WERI-Rb-1 (cell line): ENCODE measurements around the gene PNPLA5.

ENCODE experiments used
- DNase-seq: peaks from one replicate; pipeline ENCODE4 v3.0.0-alpha.2; 2020
- H3K27ac ChIP-seq: fragments of 250-450 bp; sonication (Bioruptor Pico); 2 replicates; pipeline ENCODE4 v1.5.1; 2020; ENCODE audit warnings: mild to moderate bottlenecking, moderate library complexity
- H3K27me3 ChIP-seq: fragments of 250-450 bp; sonication (Bioruptor Pico); 2 replicates; pipeline ENCODE4 v1.5.1; 2021; ENCODE audit warnings: mild to moderate bottlenecking, low read depth, moderate library complexity; ENCODE audit not compliant: insufficient read depth, severe bottlenecking
- H3K36me3 ChIP-seq: fragments of 250-450 bp; sonication (Bioruptor Pico); 2 replicates; pipeline ENCODE4 v1.5.1; 2020; ENCODE audit warnings: mild to moderate bottlenecking, moderate library complexity
- H3K4me3 ChIP-seq: 2 replicates; pipeline ENCODE4 v1.5.1; 2011; ENCODE audit warnings: low read depth, mild to moderate bottlenecking, control low read depth, low read length
- H3K9me3 ChIP-seq: fragments of 250-450 bp; sonication (Bioruptor Pico); 2 replicates; pipeline ENCODE4 v1.5.1; 2021; ENCODE audit warnings: mild to moderate bottlenecking, moderate library complexity; ENCODE audit not compliant: severe bottlenecking
- TF ChIP-seq, protein P1 (sequence below): IDR thresholded peaks from 2 replicates; pipeline ENCODE4 v1.5.1; 2011; ENCODE audit warnings: low read depth, mild to moderate bottlenecking, control low read depth, inconsistent platforms, low read length

The PNPLA5 gene

DNA sequence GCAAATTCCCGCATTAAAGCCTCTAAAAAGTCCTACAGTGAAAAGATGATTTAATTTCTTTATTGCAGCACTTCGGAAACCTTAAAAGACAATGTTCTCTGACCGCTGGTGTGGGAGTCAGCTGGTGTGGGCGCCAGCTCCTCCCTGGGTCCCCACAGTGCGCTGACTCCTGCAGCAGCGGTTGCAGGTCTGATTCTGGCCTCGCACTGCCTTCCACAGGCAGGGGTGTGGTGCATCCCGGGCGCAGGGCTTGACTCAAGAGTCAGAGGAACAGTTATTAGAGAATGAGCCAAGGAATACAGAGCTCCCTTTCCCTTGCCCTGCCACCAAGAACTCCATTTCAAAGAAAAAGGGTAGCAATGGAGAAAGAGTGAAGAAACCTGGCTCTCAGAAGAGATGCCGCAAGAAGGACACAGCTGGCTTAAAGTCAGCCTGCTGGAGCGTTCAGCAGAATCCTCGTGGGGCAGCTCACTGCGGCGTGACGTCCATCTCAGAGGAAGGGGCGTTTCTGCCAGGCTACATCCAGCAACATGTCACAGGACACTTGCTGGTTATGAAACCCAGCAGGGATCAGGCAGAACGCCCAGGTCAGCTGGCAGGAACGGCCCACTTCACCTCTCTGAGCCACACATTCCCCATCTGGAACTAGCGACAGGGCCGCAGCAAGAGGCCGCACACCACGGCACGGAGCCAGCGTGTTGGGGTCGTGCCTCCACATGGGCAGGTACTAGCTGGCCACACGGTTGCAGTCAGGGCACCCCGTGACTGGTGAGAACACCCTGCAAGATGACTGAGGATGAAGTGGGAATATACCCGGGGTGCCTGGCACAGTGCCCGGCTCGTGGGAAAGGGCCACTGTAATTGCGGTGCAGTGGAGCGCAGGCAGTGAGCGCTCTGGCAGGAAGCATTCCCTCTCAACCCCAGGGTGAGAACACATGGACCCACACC, 61.6 kb downstream of the PNPLA5 start:
- TF ChIP-seq, protein P1, sequence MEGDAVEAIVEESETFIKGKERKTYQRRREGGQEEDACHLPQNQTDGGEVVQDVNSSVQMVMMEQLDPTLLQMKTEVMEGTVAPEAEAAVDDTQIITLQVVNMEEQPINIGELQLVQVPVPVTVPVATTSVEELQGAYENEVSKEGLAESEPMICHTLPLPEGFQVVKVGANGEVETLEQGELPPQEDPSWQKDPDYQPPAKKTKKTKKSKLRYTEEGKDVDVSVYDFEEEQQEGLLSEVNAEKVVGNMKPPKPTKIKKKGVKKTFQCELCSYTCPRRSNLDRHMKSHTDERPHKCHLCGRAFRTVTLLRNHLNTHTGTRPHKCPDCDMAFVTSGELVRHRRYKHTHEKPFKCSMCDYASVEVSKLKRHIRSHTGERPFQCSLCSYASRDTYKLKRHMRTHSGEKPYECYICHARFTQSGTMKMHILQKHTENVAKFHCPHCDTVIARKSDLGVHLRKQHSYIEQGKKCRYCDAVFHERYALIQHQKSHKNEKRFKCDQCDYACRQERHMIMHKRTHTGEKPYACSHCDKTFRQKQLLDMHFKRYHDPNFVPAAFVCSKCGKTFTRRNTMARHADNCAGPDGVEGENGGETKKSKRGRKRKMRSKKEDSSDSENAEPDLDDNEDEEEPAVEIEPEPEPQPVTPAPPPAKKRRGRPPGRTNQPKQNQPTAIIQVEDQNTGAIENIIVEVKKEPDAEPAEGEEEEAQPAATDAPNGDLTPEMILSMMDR: no peak
- H3K27me3 ChIP-seq: no peaks in the 10 kb centered on the region
- H3K4me3 ChIP-seq: no peak overlapping the region
- H3K27ac ChIP-seq: no peak overlapping the region
- peaks cover 80% of the 10 kb centered on the region for H3K36me3 ChIP-seq
- no peak for DNase-seq
- no peaks in the 10 kb centered on the region for H3K9me3 ChIP-seq
